K562 (cell line): ENCODE results near the gene MCU. TPM values are rescaled to one million over a fixed set of nuclear protein-coding genes. Genes with fewer than 3 reads are reported as not detected.

ENCODE experiments used
- ARID4B ChIP-seq: sonication (generic); formaldehyde crosslinking; IDR thresholded peaks from 2 replicates; pipeline ENCODE4 v1.8.0; 2022; ENCODE audit warnings: mild to moderate bottlenecking, missing genetic modification reagents
- C11orf30 ChIP-seq: fragments of 450-650 bp; IDR thresholded peaks from 2 replicates; pipeline ENCODE4 v1.6.1; 2016; ENCODE audit warnings: low read depth, mild to moderate bottlenecking
- FOXA1 ChIP-seq: fragments of 450-650 bp; IDR thresholded peaks from 2 replicates; pipeline ENCODE4 v1.6.1; 2016; ENCODE audit warnings: mild to moderate bottlenecking, borderline replicate concordance
- HIVEP1 ChIP-seq: fragments of 250-450 bp; sonication (Bioruptor Pico); IDR thresholded peaks from 2 replicates; pipeline ENCODE4 v1.4.0; 2020; ENCODE audit warnings: mild to moderate bottlenecking
- MAFK ChIP-seq: IDR thresholded peaks from 2 replicates; pipeline ENCODE4 v1.6.1; 2011; ENCODE audit warnings: low read length, improper control_type of control experiment
- NCOA4 ChIP-seq: fragments of 450-650 bp; IDR thresholded peaks from 2 replicates; pipeline ENCODE4 v1.6.1; 2018; ENCODE audit warnings: mild to moderate bottlenecking; ENCODE audit not compliant: partially characterized antibody
- NR3C1 ChIP-seq: sonication (generic); formaldehyde crosslinking; IDR thresholded peaks from 2 replicates; pipeline ENCODE4 v1.8.1; 2022; ENCODE audit warnings: missing genetic modification reagents
- NUFIP1 ChIP-seq: fragments of 450-650 bp; IDR thresholded peaks from 2 replicates; pipeline ENCODE4 v1.6.1; 2018; ENCODE audit not compliant: partially characterized antibody
- PCBP2 ChIP-seq: fragments of 200-400 bp; formaldehyde crosslinking; IDR thresholded peaks from 2 replicates; pipeline ENCODE4 v1.6.1; 2018; ENCODE audit warnings: low read length, low read depth, mild to moderate bottlenecking, moderate library complexity; ENCODE audit not compliant: poor library complexity, severe bottlenecking
- PHTF2 ChIP-seq: fragments of 250-450 bp; sonication (Bioruptor Pico); IDR thresholded peaks from 2 replicates; pipeline ENCODE4 v1.5.0; 2021; ENCODE audit warnings: mild to moderate bottlenecking
- PRMT5 ChIP-seq: sonication (generic); formaldehyde crosslinking; IDR thresholded peaks from 2 replicates; pipeline ENCODE4 v1.5.0; 2020; ENCODE audit warnings: missing genetic modification reagents
- SP1 ChIP-seq: sonication (generic); formaldehyde crosslinking; IDR thresholded peaks from 2 replicates; pipeline ENCODE4 v1.8.1; 2022; ENCODE audit warnings: mild to moderate bottlenecking, missing genetic modification reagents
- ZNF197 ChIP-seq: fragments of 200-800 bp; sonication (Bioruptor generic); IDR thresholded peaks from 2 replicates; pipeline ENCODE4 v1.6.1; 2016; ENCODE audit warnings: low read depth, missing genetic modification characterization, missing compliant biosample characterization
- ZNF316 ChIP-seq: fragments of 450-650 bp; IDR thresholded peaks from 2 replicates; pipeline ENCODE4 v1.6.1; 2016
- ZNF324 ChIP-seq: fragments of 250-450 bp; sonication (Bioruptor Pico); IDR thresholded peaks from 2 replicates; pipeline ENCODE4 v1.4.0; 2020; ENCODE audit warnings: mild to moderate bottlenecking
- ZNF431 ChIP-seq: sonication (generic); formaldehyde crosslinking; IDR thresholded peaks from 2 replicates; pipeline ENCODE4 v1.8.0; 2022; ENCODE audit warnings: mild to moderate bottlenecking, missing genetic modification reagents
- ZNF449 ChIP-seq: fragments of 250-450 bp; sonication (Bioruptor Pico); IDR thresholded peaks from 2 replicates; pipeline ENCODE4 v1.8.0; 2022; ENCODE audit warnings: moderate library complexity, mild to moderate bottlenecking, inconsistent platforms
- polyA plus RNA-seq, 8 experiments: library from polyadenylated mRNA; depleted of rRNA in 4 of 8; stranded (reverse) in 5 of 8; unstranded in 3 of 8; fragments of >200 nt; fragmentation: Nextera tagmentation in 2 of 8; fragmentation: Illumina TruSeq in 1 of 8; extraction: Ambion mirVana in 2 of 8; extraction: Trizol in 1 of 8; gene quantifications; 2 replicates each; pipeline versions ENCODE4 v1.2.1 to v1.2.3, GENCODE V29; 2011 to 2014; ENCODE audit warnings: inconsistent platforms in 1 of 8, missing spikeins in 1 of 8
- total RNA-seq, 7 experiments: library from RNA; depleted of rRNA in 6 of 7; stranded (reverse); fragments of >200 nt in 6 of 7; fragmentation: Illumina TruSeq in 2 of 7; extraction: Trizol in 2 of 7; gene quantifications; 2 replicates each; pipeline versions ENCODE4 v1.2.1 to v1.2.3, GENCODE V29; 2011 to 2021; ENCODE audit warnings: low replicate concordance in 1 of 7

The MCU gene
- total and polyA plus RNA-seq, 9 of the 15 experiments (the other 6 are each of a cell fraction or from before 2014, with no cell fraction given): 8.2 to 88.8 (median 21.3) TPM

GRCh38 chr10:72885953-72886352, 194.0 kb downstream of the MCU start (continued):
- no peak for TF ChIP-seq ARID4B (CRISPR knock-in tag)
- TF ChIP-seq PHTF2 (CRISPR knock-in tag): no peak
- TF ChIP-seq SP1: no peak
- peak; percentile 79 for TF ChIP-seq MAFK
- TF ChIP-seq C11orf30: peak; percentile 78
- TF ChIP-seq PCBP2: no peak
- TF ChIP-seq HIVEP1: no peak
- TF ChIP-seq ZNF197 (CRISPR knock-in tag): no peak
- no peak for TF ChIP-seq ZNF431 (CRISPR knock-in tag)
- no peak for TF ChIP-seq FOXA1
- TF ChIP-seq ZNF324 (CRISPR knock-in tag): no peak
- TF ChIP-seq PRMT5 (CRISPR knock-in tag): no peak
- peak; percentile 82 for TF ChIP-seq ZNF316
- TF ChIP-seq ZNF449 (CRISPR knock-in tag): no peak
- no peak for TF ChIP-seq NCOA4
- TF ChIP-seq NUFIP1: no peak
- TF ChIP-seq NR3C1: no peak
- TF ChIP-seq, all 486 proteins: peak for 5
